HL-60 (cell line): ENCODE results near the gene CCDC186.

Source experiments
- GABPA ChIP-seq: IDR thresholded peaks from 2 replicates; pipeline ENCODE4 v1.6.1; 2012; ENCODE audit warnings: low read depth
- POLR2AphosphoS5 ChIP-seq: IDR thresholded peaks from 2 replicates; pipeline ENCODE4 v1.6.1; 2012; ENCODE audit warnings: low read depth
- TF ChIP-seq, protein P1 (sequence below): IDR thresholded peaks from one replicate; pipeline ENCODE4 v1.5.1; 2011; ENCODE audit warnings: low read length, control low read depth, inconsistent platforms; ENCODE audit not compliant: insufficient read depth
- TF ChIP-seq, protein P2 (sequence below): IDR thresholded peaks from 2 replicates; pipeline ENCODE4 v1.6.1; 2012; ENCODE audit warnings: low read depth; ENCODE audit not compliant: insufficient replicate concordance

GRCh38 chr10:114223066-114223465, 49.1 kb upstream of the CCDC186 start:
- no peak for TF ChIP-seq POLR2AphosphoS5
- TF ChIP-seq GABPA: no peak
- TF ChIP-seq, protein P1, sequence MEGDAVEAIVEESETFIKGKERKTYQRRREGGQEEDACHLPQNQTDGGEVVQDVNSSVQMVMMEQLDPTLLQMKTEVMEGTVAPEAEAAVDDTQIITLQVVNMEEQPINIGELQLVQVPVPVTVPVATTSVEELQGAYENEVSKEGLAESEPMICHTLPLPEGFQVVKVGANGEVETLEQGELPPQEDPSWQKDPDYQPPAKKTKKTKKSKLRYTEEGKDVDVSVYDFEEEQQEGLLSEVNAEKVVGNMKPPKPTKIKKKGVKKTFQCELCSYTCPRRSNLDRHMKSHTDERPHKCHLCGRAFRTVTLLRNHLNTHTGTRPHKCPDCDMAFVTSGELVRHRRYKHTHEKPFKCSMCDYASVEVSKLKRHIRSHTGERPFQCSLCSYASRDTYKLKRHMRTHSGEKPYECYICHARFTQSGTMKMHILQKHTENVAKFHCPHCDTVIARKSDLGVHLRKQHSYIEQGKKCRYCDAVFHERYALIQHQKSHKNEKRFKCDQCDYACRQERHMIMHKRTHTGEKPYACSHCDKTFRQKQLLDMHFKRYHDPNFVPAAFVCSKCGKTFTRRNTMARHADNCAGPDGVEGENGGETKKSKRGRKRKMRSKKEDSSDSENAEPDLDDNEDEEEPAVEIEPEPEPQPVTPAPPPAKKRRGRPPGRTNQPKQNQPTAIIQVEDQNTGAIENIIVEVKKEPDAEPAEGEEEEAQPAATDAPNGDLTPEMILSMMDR: no peak
- TF ChIP-seq, protein P2, sequence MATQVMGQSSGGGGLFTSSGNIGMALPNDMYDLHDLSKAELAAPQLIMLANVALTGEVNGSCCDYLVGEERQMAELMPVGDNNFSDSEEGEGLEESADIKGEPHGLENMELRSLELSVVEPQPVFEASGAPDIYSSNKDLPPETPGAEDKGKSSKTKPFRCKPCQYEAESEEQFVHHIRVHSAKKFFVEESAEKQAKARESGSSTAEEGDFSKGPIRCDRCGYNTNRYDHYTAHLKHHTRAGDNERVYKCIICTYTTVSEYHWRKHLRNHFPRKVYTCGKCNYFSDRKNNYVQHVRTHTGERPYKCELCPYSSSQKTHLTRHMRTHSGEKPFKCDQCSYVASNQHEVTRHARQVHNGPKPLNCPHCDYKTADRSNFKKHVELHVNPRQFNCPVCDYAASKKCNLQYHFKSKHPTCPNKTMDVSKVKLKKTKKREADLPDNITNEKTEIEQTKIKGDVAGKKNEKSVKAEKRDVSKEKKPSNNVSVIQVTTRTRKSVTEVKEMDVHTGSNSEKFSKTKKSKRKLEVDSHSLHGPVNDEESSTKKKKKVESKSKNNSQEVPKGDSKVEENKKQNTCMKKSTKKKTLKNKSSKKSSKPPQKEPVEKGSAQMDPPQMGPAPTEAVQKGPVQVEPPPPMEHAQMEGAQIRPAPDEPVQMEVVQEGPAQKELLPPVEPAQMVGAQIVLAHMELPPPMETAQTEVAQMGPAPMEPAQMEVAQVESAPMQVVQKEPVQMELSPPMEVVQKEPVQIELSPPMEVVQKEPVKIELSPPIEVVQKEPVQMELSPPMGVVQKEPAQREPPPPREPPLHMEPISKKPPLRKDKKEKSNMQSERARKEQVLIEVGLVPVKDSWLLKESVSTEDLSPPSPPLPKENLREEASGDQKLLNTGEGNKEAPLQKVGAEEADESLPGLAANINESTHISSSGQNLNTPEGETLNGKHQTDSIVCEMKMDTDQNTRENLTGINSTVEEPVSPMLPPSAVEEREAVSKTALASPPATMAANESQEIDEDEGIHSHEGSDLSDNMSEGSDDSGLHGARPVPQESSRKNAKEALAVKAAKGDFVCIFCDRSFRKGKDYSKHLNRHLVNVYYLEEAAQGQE: no peak
